ENCODE data around the gene BMP3.

GRCh38 chr4:80999943-81000342, 30.6 kb upstream of the BMP3 start:
- TF ChIP-seq, protein P1, sequence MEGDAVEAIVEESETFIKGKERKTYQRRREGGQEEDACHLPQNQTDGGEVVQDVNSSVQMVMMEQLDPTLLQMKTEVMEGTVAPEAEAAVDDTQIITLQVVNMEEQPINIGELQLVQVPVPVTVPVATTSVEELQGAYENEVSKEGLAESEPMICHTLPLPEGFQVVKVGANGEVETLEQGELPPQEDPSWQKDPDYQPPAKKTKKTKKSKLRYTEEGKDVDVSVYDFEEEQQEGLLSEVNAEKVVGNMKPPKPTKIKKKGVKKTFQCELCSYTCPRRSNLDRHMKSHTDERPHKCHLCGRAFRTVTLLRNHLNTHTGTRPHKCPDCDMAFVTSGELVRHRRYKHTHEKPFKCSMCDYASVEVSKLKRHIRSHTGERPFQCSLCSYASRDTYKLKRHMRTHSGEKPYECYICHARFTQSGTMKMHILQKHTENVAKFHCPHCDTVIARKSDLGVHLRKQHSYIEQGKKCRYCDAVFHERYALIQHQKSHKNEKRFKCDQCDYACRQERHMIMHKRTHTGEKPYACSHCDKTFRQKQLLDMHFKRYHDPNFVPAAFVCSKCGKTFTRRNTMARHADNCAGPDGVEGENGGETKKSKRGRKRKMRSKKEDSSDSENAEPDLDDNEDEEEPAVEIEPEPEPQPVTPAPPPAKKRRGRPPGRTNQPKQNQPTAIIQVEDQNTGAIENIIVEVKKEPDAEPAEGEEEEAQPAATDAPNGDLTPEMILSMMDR (IDR thresholded peaks at IDR 0.05): no peak
- no peak for TF ChIP-seq POLR2A (IDR thresholded peaks at IDR 0.05)
